Measurements from ENCODE around the gene BAMBI. TPM values are rescaled to one million over a fixed set of nuclear protein-coding genes. Genes with fewer than 3 reads are reported as not detected.

Gene BAMBI
- polyA plus RNA-seq, 1 experiment = 10.8 TPM

GRCh38 chr10:28674782-28675181 is 2.5 kb upstream of the BAMBI start:
- H3K4me3 ChIP-seq (ENCODE audit: low read depth, low read length) = no peak overlapping the region
- DNase-seq (ENCODE audit: low read depth, low spot score) = no peak
- no peaks in the 10 kb centered on the region; the same call in 1 of the 2 replicates for H3K9me3 ChIP-seq (ENCODE audit: control insufficient read depth, insufficient read depth, low read length)
- H3K27ac ChIP-seq (ENCODE audit: low read depth, low read length) = no peak overlapping the region
- ChIA-PET POLR2A (no interaction called here), CTCF (interaction anchor here (1.9 to 2.0 kb wide), 2 partner anchors 629 to 631 kb away, joined by 5 to 12 read pairs; no protein-coding TSS in a partner anchor)
- peaks cover 42% of the 10 kb centered on the region for H3K27me3 ChIP-seq (ENCODE audit: control insufficient read depth, insufficient read depth, low read length)
- TF ChIP-seq CTCF (IDR thresholded peaks at IDR 0.05; ENCODE audit: low read depth, low read length) = no peak

GRCh38 chr10:28676326-28676967 is 874 bp upstream of the BAMBI start:
- Histone ChIP-seq H3K4me3 (ENCODE audit: low read depth, low read length) (peak overlapping the region; percentile 59), H3K27me3 (ENCODE audit: control insufficient read depth, insufficient read depth, low read length) (peaks cover 36% of the 10 kb centered on the region), H3K9me3 (ENCODE audit: control insufficient read depth, insufficient read depth, low read length) (no peaks in the 10 kb centered on the region; the same call in 1 of the 2 replicates), H3K27ac (ENCODE audit: low read depth, low read length) (no peak overlapping the region)
- ChIA-PET POLR2A (interaction anchor here (0.7 kb wide), 1 partner anchor 315 kb away, joined by 3 read pairs; no protein-coding TSS in a partner anchor), CTCF (interaction anchor here (1.0 to 2.0 kb wide), 5 partner anchors 13 to 629 kb away, joined by 3 to 12 read pairs (median 5); no protein-coding TSS in a partner anchor)
- no peak; the same call in 1 of the 2 replicates for TF ChIP-seq CTCF (IDR thresholded peaks at IDR 0.05; ENCODE audit: low read depth, low read length)
- DNase-seq (ENCODE audit: low read depth, low spot score) = no peak

- CTCF ChIA-PET = interaction anchor here (0.6 to 1.2 kb wide), 3 partner anchors 8 to 259 kb away, joined by 3 read pairs; no protein-coding TSS in a partner anchor
These were observed 766 bp downstream of the BAMBI start for GRCh38 chr10:28677888-28678686.

GRCh38 chr10:28678687-28679457 is 1.6 kb downstream of the BAMBI start:
- no peak for DNase-seq (ENCODE audit: low read depth, low spot score)
- CTCF ChIA-PET = interaction anchor here (0.7 to 1.6 kb wide), 3 partner anchors 15 to 523 kb away, joined by 3 to 6 read pairs (median 4); no protein-coding TSS in a partner anchor
- no peak overlapping the region for H3K27ac ChIP-seq (ENCODE audit: low read depth, low read length)

More at GRCh38 chr10:28677888-28678686, 766 bp downstream of the BAMBI start:
- POLR2A ChIA-PET = interaction anchor here (0.6 to 1.0 kb wide), 3 partner anchors 9 to 161 kb away, joined by 3 to 4 read pairs (median 3); no protein-coding TSS in a partner anchor
- Histone ChIP-seq H3K9me3 (ENCODE audit: control insufficient read depth, insufficient read depth, low read length) (no peaks in the 10 kb centered on the region; the same call in 1 of the 2 replicates), H3K27me3 (ENCODE audit: control insufficient read depth, insufficient read depth, low read length) (peaks cover 26% of the 10 kb centered on the region), H3K4me3 (ENCODE audit: low read depth, low read length) (peak overlapping the region; percentile 79), H3K27ac (ENCODE audit: low read depth, low read length) (no peak overlapping the region)
- TF ChIP-seq CTCF (IDR thresholded peaks at IDR 0.05; ENCODE audit: low read depth, low read length) = no peak
- DNase-seq (ENCODE audit: low read depth, low spot score) = no peak

More at GRCh38 chr10:28678687-28679457, 1.6 kb downstream of the BAMBI start:
- H3K4me3 ChIP-seq (ENCODE audit: low read depth, low read length) = peak overlapping the region; percentile 79
- TF ChIP-seq CTCF (IDR thresholded peaks at IDR 0.05; ENCODE audit: low read depth, low read length) = no peak
- no peaks in the 10 kb centered on the region; the same call in 1 of the 2 replicates for H3K9me3 ChIP-seq (ENCODE audit: control insufficient read depth, insufficient read depth, low read length)
- POLR2A ChIA-PET = interaction anchor here (0.7 to 1.5 kb wide), 6 partner anchors 56 to 626 kb away, joined by 3 to 6 read pairs (median 4); no protein-coding TSS in a partner anchor
- H3K27me3 ChIP-seq (ENCODE audit: control insufficient read depth, insufficient read depth, low read length) = peaks cover 20% of the 10 kb centered on the region

All from AG04450 (cell line).